Stomach (tissue), 4 donors: ENCODE data around the gene CTIF.

ENCODE experiments used
- POLR2A ChIP-seq, 4 donors: fragments of 450-650 bp; IDR thresholded peaks; one replicate each; pipeline ENCODE4 v1.6.1; 2016; ENCODE audit warnings: antibody characterized with exemption in 4 of 4, control low read depth in 2 of 4, mild to moderate bottlenecking in 1 of 4, moderate library complexity in 1 of 4
- TF ChIP-seq, protein P1 (sequence below), 7 experiments: fragments of 450-650 bp in 4 of 7; fragments of 200-600 bp in 3 of 7; sonication (generic) in 3 of 7; IDR thresholded peaks; one replicate each; pipeline ENCODE4 v1.5.1; 2016 to 2019; ENCODE audit warnings: antibody characterized with exemption in 7 of 7, control low read depth in 2 of 7, mild to moderate bottlenecking in 1 of 7

DNA sequence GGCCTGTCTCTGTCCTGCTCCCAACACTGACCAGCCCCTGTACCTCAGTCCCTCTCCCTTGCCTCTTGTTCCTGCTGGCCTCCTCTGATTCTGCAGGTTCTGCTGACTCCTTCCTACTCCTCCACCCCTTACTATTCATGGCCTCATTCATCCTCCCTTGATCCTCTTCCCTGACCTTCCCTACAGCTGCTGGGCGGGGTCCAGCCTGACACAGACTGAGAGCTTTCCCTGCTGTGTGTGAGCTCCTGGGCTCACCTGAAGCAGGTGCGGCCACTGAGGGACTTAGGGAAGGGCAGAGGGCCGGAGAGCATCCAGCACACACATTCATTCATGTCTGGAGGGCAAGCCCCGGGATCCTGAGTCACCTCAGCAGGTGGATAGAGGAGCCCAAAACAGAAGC lies 185.6 kb downstream of the CTIF start:
- TF ChIP-seq, protein P1, sequence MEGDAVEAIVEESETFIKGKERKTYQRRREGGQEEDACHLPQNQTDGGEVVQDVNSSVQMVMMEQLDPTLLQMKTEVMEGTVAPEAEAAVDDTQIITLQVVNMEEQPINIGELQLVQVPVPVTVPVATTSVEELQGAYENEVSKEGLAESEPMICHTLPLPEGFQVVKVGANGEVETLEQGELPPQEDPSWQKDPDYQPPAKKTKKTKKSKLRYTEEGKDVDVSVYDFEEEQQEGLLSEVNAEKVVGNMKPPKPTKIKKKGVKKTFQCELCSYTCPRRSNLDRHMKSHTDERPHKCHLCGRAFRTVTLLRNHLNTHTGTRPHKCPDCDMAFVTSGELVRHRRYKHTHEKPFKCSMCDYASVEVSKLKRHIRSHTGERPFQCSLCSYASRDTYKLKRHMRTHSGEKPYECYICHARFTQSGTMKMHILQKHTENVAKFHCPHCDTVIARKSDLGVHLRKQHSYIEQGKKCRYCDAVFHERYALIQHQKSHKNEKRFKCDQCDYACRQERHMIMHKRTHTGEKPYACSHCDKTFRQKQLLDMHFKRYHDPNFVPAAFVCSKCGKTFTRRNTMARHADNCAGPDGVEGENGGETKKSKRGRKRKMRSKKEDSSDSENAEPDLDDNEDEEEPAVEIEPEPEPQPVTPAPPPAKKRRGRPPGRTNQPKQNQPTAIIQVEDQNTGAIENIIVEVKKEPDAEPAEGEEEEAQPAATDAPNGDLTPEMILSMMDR (IDR thresholded peaks at IDR 0.05), result no peak
- TF ChIP-seq POLR2A (IDR thresholded peaks at IDR 0.05), result no peak
